K562 (cell line): ENCODE data around the gene CHTF8. TPM values are rescaled to one million over a fixed set of nuclear protein-coding genes. Genes with fewer than 3 reads are reported as not detected.

ENCODE experiments used
- RERE ChIP-seq: sonication (generic); formaldehyde crosslinking; IDR thresholded peaks from 2 replicates; pipeline ENCODE4 v1.8.0; 2023; ENCODE audit warnings: missing genetic modification reagents, mild to moderate bottlenecking, borderline replicate concordance
- ZC3H4 ChIP-seq: sonication (generic); formaldehyde crosslinking; IDR thresholded peaks from 2 replicates; pipeline ENCODE4 v1.9.0; 2021; ENCODE audit warnings: missing genetic modification reagents, borderline replicate concordance
- polyA plus RNA-seq, 8 experiments: library from polyadenylated mRNA; depleted of rRNA in 4 of 8; stranded (reverse) in 5 of 8; unstranded in 3 of 8; fragments of >200 nt; fragmentation: Nextera tagmentation in 2 of 8; fragmentation: Illumina TruSeq in 1 of 8; extraction: Ambion mirVana in 2 of 8; extraction: Trizol in 1 of 8; gene quantifications; 2 replicates each; pipeline versions ENCODE4 v1.2.1 to v1.2.3, GENCODE V29; 2011 to 2014; ENCODE audit warnings: inconsistent platforms in 1 of 8, missing spikeins in 1 of 8
- total RNA-seq, 7 experiments: library from RNA; depleted of rRNA in 6 of 7; stranded (reverse); fragments of >200 nt in 6 of 7; fragmentation: Illumina TruSeq in 2 of 7; extraction: Trizol in 2 of 7; gene quantifications; 2 replicates each; pipeline versions ENCODE4 v1.2.1 to v1.2.3, GENCODE V29; 2011 to 2021; ENCODE audit warnings: low replicate concordance in 1 of 7
- TF ChIP-seq, protein P1 (sequence below): fragments of 250-450 bp; sonication (Bioruptor Pico); IDR thresholded peaks from 2 replicates; pipeline ENCODE4 v1.8.0; 2021; ENCODE audit warnings: mild to moderate bottlenecking, moderate library complexity

Gene CHTF8
- total and polyA plus RNA-seq, 9 of the 15 experiments (the other 6 are each of a cell fraction or from before 2014, with no cell fraction given), result 20.2 to 199 (median 108) TPM

DNA sequence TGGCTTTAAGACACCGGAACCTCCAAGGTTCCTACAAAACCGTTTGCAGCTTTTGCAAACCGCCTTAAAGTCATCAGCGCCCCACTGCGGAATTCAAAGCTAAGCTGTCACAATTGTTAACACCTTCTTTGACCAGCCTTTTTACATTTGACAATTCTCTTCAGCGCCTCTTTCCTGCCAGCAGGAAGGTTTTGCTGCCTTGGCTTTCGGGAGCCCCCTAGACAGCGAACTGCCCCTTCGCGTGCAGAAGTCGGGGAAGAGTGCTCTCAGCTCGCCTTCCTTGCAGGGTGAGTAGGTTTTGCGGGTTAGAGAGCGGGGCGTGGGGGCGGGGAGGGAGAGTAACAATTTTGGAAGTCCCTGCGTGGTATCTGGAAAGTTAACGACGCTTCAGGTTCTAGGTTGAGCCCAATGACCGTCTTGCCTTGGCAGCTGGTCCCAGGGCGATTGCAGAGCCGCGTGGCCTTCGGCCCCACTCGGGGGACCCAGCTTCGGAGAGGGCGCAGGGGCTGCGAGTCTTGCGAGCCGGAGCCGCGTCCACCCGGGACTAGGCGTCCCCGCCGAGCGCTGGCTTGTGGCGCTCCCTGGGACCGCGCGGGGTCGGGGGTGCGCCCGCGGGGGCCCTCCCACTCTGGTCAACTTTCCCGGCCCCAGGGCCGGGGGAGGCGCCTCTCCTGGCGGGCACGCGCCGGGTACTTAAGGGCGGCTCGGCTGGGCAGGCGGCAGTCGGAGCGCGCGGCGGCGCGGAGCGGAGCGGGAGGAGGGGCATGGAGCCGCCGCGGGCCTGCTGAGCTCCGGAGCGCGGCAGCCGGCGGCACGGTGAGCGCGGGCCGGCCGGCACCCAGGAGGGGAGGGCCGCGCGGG, 26.7 kb downstream of the CHTF8 start, which contains the start of gene HAS3 (continued):
- TF ChIP-seq RERE (no peak), ZC3H4 (CRISPR knock-in tag) (no peak)
- TF ChIP-seq, protein P1, sequence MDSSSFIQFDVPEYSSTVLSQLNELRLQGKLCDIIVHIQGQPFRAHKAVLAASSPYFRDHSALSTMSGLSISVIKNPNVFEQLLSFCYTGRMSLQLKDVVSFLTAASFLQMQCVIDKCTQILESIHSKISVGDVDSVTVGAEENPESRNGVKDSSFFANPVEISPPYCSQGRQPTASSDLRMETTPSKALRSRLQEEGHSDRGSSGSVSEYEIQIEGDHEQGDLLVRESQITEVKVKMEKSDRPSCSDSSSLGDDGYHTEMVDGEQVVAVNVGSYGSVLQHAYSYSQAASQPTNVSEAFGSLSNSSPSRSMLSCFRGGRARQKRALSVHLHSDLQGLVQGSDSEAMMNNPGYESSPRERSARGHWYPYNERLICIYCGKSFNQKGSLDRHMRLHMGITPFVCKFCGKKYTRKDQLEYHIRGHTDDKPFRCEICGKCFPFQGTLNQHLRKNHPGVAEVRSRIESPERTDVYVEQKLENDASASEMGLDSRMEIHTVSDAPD, result no peak
- TF ChIP-seq, all 486 proteins: peak for 47
